T-cell (primary cell): ENCODE data around the gene KMT2B. TPM values are rescaled to one million over a fixed set of nuclear protein-coding genes. Genes with fewer than 3 reads are reported as not detected.

Source experiments
- ATAC-seq, 4 experiments: fragments of 200-7000 bp in 3 of 4; fragments of 150-1000 bp in 1 of 4; cut with Tn5 transposase; replicated peaks in 1 of 4; 1 replicate in 3 of 4; 2 replicates in 1 of 4; pipeline ENCODE4 v1.10.0; 2021; ENCODE audit warnings: moderate library complexity in 3 of 4, mild to moderate bottlenecking in 2 of 4, moderate number of reproducible peaks in 1 of 4
- CTCF ChIA-PET, 2 donors: fragments of 300-600 bp; sonication (Branson Sonifier 250); formaldehyde crosslinking; loops; one replicate each; lab custom pipeline; 2022; ENCODE audit warnings: antibody characterized with exemption in 2 of 2; lab: Charles Lee
- POLR2A ChIA-PET, 2 donors: fragments of 300-600 bp; sonication (Branson Sonifier 250); formaldehyde crosslinking; loops; one replicate each; lab custom pipeline; 2022; ENCODE audit warnings: antibody characterized with exemption in 2 of 2; lab: Charles Lee
- DNase-seq, 35 experiments: peaks; one replicate each; pipeline versions ENCODE4 v3.0.0 to v3.0.0-alpha.2; 2013 to 2023
- H3K27ac ChIP-seq: one replicate; pipeline ENCODE4 v1.5.1; 2013; ENCODE audit warnings: low read length
- H3K27me3 ChIP-seq, 2 experiments: replicated peaks in 1 of 2; 1 replicate in 1 of 2; 2 replicates in 1 of 2; pipeline versions ENCODE4 v1.6.1 to v1.7.0; 2013; ENCODE audit warnings: low read length in 1 of 2, mixed read lengths in 1 of 2; ENCODE audit not compliant: control insufficient read depth in 2 of 2, insufficient read depth in 2 of 2; ENCODE audit errors: extremely low read depth in 1 of 2
- H3K36me3 ChIP-seq, 2 donors: 1 replicate in 1 of 2; 2 replicates in 1 of 2; pipeline versions ENCODE4 v1.6.1 to v1.7.0; 2013; ENCODE audit warnings: low read length in 1 of 2; ENCODE audit not compliant: control insufficient read depth in 2 of 2, insufficient read depth in 1 of 2; ENCODE audit errors: extremely low read depth in 1 of 2
- H3K4me1 ChIP-seq, 2 experiments: 1 replicate in 1 of 2; 2 replicates in 1 of 2; pipeline versions ENCODE4 v1.6.1 to v1.7.0; 2013; ENCODE audit warnings: low read length in 2 of 2, mixed read lengths in 1 of 2; ENCODE audit not compliant: insufficient read depth in 2 of 2, control insufficient read depth in 1 of 2; ENCODE audit errors: extremely low read depth in 1 of 2
- H3K4me3 ChIP-seq, 2 donors: 1 replicate in 1 of 2; 2 replicates in 1 of 2; pipeline versions ENCODE4 v1.5.1 to v1.7.0; 2013; ENCODE audit warnings: mild to moderate bottlenecking in 2 of 2, low read length in 1 of 2, moderate library complexity in 1 of 2; ENCODE audit not compliant: control insufficient read depth in 1 of 2; ENCODE audit errors: extremely low read depth in 1 of 2
- H3K9me3 ChIP-seq: 2 replicates; pipeline ENCODE4 v1.7.0; 2013
- H3K27ac Mint-ChIP-seq, 2 donors: one replicate each; pipeline ENCODE4 v1.8.0; 2020 to 2021; ENCODE audit warnings: mild to moderate bottlenecking in 2 of 2, mixed read lengths in 2 of 2
- H3K27me3 Mint-ChIP-seq, 2 donors: one replicate each; pipeline ENCODE4 v1.8.0; 2021 to 2022; ENCODE audit warnings: mixed read lengths in 2 of 2
- H3K36me3 Mint-ChIP-seq: one replicate; pipeline ENCODE4 v1.8.0; 2021; ENCODE audit warnings: mixed read lengths
- H3K4me1 Mint-ChIP-seq, 3 donors: one replicate each; pipeline ENCODE4 v1.8.0; 2020 to 2022; ENCODE audit warnings: mixed read lengths in 3 of 3, mild to moderate bottlenecking in 1 of 3
- H3K4me3 Mint-ChIP-seq, 3 donors: one replicate each; pipeline ENCODE4 v1.8.0; 2020 to 2022; ENCODE audit warnings: mild to moderate bottlenecking in 3 of 3, mixed read lengths in 3 of 3, moderate library complexity in 3 of 3
- H3K9me3 Mint-ChIP-seq, 3 donors: one replicate each; pipeline ENCODE4 v1.8.0; 2020 to 2022; ENCODE audit warnings: mixed read lengths in 3 of 3
- WGBS: methylation state at CpG from one replicate; pipeline ENCODE4 v1.1.5; 2013; ENCODE audit warnings: missing lambda C conversion rate; ENCODE audit not compliant: insufficient coverage; 5-methylcytosine and 5-hydroxymethylcytosine counted together
- total RNA-seq, 35 experiments: library from RNA in 6 of 35; stranded (reverse) in 6 of 35; fragments of 120-200 nt in 1 of 35; gene quantifications; one replicate each; pipeline versions ENCODE4 v1.2.1 to v1.2.4 and lab custom pipeline; 2013 to 2026

The KMT2B gene
- total RNA-seq, 5 donors from 2014 or later (not counting 1 experiment from before 2014, with no cell fraction given) = 76.4 to 107 (median 92.5) TPM

DNA sequence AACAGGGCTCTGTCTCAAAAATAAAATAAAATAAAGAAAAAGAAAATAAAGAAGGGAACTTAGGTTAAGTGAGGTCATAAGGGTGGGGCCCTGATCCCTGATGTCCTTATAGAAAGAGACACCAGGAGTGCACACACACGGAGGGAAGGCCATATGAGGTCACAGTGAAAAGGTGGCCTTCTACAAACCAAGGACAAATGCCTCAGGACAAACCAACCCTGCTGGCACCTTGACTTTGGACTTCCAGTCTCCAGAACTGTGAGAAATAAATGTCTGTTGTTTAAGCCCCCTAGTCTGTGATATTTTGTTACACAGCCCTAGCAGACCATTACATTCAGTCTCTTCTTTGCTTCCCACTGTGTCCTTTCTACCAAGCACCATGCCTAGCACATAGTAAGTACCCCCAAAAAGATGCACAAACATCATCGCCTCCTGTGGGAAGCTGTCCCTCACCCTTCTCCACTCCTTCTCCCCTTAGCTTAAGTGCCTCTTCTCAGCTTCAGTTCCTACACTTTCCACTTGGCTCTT lies 21.8 kb upstream of the KMT2B start:
- no peaks in the 10 kb centered on the region for H3K4me1 Mint-ChIP-seq

DNA sequence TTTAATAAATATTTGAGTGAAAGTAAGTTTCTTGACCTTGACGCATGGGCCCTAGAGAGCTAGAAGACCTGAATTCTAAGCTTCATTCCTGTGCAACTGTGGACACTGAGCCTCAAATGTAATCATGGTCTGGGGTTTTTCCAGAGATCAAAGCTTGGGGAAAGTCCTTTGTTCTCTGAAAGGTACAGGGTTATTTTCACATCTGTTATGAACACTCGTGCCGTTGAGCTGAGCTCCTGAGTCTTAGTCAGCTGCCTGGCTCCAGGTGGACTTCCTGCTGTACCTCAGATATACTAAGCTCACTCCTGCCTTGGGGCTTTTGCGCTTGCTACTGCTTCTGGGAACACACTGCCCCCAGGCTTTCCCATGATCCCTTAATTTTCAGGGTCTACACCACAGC lies 21.0 kb upstream of the KMT2B start:
- Histone ChIP-seq H3K9me3 (no peaks in the 10 kb centered on the region), H3K36me3 (no peaks in the 10 kb centered on the region), H3K4me1 (peaks cover 0 to 4% of the 10 kb centered on the region in 2 experiments), H3K27me3 (no peaks in the 10 kb centered on the region), H3K4me3 (no peak overlapping the region), H3K27ac (no peak overlapping the region)
- 44% methylated on average over 4 of the region's 4 CpGs for whole genome bisulfite sequencing
- no peaks in the 10 kb centered on the region for H3K27me3 Mint-ChIP-seq
- no peak overlapping the region for H3K27ac Mint-ChIP-seq
- no peaks in the 10 kb centered on the region for H3K4me1 Mint-ChIP-seq
- H3K9me3 Mint-ChIP-seq = no peaks in the 10 kb centered on the region
- H3K36me3 Mint-ChIP-seq = no peaks in the 10 kb centered on the region
- ChIA-PET CTCF (interaction anchor here (0.6 to 1.4 kb wide), 4 partner anchors 11 to 1813 kb away, joined by 3 to 4 read pairs (median 4); partner anchors contain the start of gene LIN37 (in 1 of the 2)), POLR2A (no interaction called here)
- ATAC-seq (no peak), DNase-seq (no peak)
- H3K4me3 Mint-ChIP-seq = no peak overlapping the region

More for the DNA sequence above, 21.8 kb upstream of the KMT2B start:
- Histone ChIP-seq H3K27ac (no peak overlapping the region), H3K36me3 (no peaks in the 10 kb centered on the region), H3K9me3 (no peaks in the 10 kb centered on the region), H3K4me1 (no peaks in the 10 kb centered on the region), H3K27me3 (no peaks in the 10 kb centered on the region), H3K4me3 (no peak overlapping the region)
- DNase-seq (no peak), ATAC-seq (no peak)
- ChIA-PET CTCF (interaction anchor here in 1 of 2 donors (1.2 to 1.4 kb wide), 2 partner anchors 17 to 52 kb away, joined by 3 to 4 read pairs; partner anchors contain the start of gene LIN37), POLR2A (no interaction called here)
- Mint-ChIP-seq H3K36me3 (no peaks in the 10 kb centered on the region), H3K27me3 (no peaks in the 10 kb centered on the region), H3K9me3 (no peaks in the 10 kb centered on the region), H3K4me3 (no peak overlapping the region), H3K27ac (no peak overlapping the region)
- no CpG with 5 or more reads among the region's 2 CpGs for WGBS

DNA sequence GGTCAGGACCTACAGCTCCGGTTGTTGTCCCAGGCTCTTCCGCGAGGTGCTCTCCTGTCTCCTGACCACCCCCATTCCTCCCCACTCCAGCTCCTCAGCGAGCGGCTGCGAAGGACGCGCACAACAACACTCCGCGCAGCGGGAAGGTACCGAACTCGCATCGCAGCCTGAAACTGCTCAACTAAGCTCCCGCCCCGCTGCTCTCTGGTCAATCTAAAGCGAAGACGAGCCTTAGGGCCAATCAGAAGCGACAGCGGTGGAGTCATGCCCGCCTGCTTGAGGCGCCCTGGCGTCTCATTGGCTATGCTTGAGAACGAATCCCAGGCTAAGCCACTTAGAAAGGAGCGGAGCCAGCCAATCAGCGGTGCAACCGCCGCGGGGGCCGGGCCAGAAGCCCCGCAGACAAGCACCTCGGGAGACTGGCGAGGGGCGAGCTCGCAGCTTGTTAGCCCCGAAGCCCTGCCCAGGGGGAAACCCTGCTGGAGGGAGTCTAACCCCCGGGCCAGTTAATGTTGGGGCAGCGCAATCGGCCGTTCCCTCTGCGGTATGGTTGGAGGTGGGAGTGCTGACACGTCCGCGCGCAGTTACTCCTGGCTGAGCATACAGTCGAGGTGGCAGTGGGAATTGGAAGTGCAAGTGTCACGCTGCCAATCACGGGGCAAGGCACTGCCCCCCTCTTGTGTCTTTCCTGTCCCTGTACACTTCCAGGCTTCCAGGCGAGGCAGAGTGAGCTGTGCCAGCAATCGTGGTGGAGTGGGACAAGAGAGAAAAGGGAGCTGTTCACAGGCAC lies 15.4 kb upstream of the KMT2B start:
- DNase-seq (peak; percentile 77 to 97 (median 91)), ATAC-seq (peak; percentile 99 to 100 (median 100))
- Mint-ChIP-seq H3K27ac (peak overlapping the region; percentile 90 to 97), H3K4me3 (peak overlapping the region; percentile 85 to 97 (median 95)), H3K4me1 (peaks cover 4 to 6% (median 5%) of the 10 kb centered on the region in 3 donors), H3K9me3 (no peaks in the 10 kb centered on the region), H3K36me3 (no peaks in the 10 kb centered on the region), H3K27me3 (peaks cover 0 to 2% of the 10 kb centered on the region in 2 donors)
- Histone ChIP-seq H3K4me3 (peak overlapping the region; percentile 62 to 76), H3K27ac (peak overlapping the region; percentile 40), H3K36me3 (no peaks in the 10 kb centered on the region), H3K4me1 (peaks cover 0 to 16% of the 10 kb centered on the region in 2 experiments), H3K9me3 (no peaks in the 10 kb centered on the region), H3K27me3 (peaks cover 0 to 7% of the 10 kb centered on the region in 2 experiments)
- ChIA-PET CTCF (interaction anchor here in 1 of 2 donors (0.6 to 1.3 kb wide), 7 partner anchors 9 to 43 kb away, joined by 3 to 18 read pairs (median 4); partner anchors contain the start of genes PSENEN and U2AF1L4), POLR2A (no interaction called here)
- under 1% methylated on average over 47 of the region's 50 CpGs for WGBS

DNA sequence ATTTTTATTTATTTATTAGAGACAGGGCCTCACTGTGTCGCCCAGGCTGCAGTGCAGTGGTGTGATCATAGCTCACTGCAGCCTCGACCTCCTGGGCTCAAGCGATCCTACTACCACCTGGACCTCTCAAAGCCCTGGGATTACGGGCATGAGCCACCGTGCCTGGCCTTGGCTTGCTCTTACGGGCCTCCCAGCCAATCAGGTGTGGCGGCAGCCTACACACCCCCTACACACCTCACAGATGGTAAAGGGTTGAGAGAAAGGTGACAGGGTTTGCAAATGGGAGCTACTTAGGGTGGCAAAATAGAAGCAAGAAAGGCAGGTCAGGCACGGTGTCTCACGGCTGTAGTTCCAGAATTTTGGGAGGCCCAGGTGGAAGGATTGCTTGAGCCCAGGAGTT lies 14.5 kb upstream of the KMT2B start:
- peaks cover 4 to 6% (median 5%) of the 10 kb centered on the region in 3 donors for H3K4me1 Mint-ChIP-seq
- H3K4me1 ChIP-seq = peaks cover 0 to 16% of the 10 kb centered on the region in 2 experiments
- ATAC-seq = no peak
- H3K9me3 ChIP-seq = no peaks in the 10 kb centered on the region
- H3K27ac ChIP-seq = no peak overlapping the region
- H3K27me3 ChIP-seq = peaks cover 0 to 7% of the 10 kb centered on the region in 2 experiments
- no peak overlapping the region for H3K27ac Mint-ChIP-seq
- 72% methylated on average over 4 of the region's 9 CpGs for WGBS
- no peak for DNase-seq
- no peak overlapping the region for H3K4me3 ChIP-seq
- POLR2A ChIA-PET = no interaction called here
- peak overlapping the region in 2 of 3 donors; percentile 85 to 97 for H3K4me3 Mint-ChIP-seq
- H3K27me3 Mint-ChIP-seq = peaks cover 0 to 2% of the 10 kb centered on the region in 2 donors
- no peaks in the 10 kb centered on the region for H3K36me3 ChIP-seq
- CTCF ChIA-PET = interaction anchor here in 1 of 2 donors (0.6 to 1.3 kb wide), 2 partner anchors 11 to 33 kb away, joined by 4 read pairs; no protein-coding TSS in a partner anchor
- H3K36me3 Mint-ChIP-seq = no peaks in the 10 kb centered on the region
- H3K9me3 Mint-ChIP-seq = no peaks in the 10 kb centered on the region

DNA sequence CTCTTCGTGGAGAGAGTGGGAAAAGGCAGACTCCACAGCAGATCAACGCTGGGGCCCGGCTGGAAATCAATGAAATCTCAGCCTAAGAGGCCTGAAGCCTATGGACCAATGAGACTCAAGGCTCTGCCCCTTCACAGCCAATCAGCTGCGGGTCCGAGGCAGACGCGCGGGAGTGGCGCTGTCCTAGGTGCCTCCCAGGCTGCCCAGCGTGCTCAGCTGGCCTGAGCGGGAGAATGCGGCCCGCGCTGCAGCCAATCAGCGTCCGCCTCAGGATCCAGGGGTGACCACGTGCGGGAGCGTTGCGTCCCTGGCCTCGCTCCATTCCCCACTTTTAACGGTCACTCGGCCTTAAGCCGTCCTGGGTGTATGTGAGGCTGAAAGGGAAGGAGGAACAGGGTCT lies 13.6 kb upstream of the KMT2B start, which contains the start of gene ZBTB32:
TSS of gene ZBTB32 (plus strand) at position 341 of the 400 bp plus-strand sequence. CDS start 10,069 bp downstream, outside the sequence.
- peaks cover 0 to 7% of the 10 kb centered on the region in 2 experiments for H3K27me3 ChIP-seq
- H3K4me3 ChIP-seq = no peak within 1 kb of the TSS
- H3K4me1 Mint-ChIP-seq = peaks cover 4 to 6% (median 5%) of the 10 kb centered on the region in 3 donors
- WGBS = 56% methylated on average over 22 of the region's 24 CpGs
- ChIA-PET CTCF (no interaction called here), POLR2A (no interaction called here)
- H3K4me1 ChIP-seq = peaks cover 0 to 16% of the 10 kb centered on the region in 2 experiments
- no peaks in the 10 kb centered on the region for H3K36me3 ChIP-seq
- H3K4me3 Mint-ChIP-seq = no peak within 1 kb of the TSS
- DNase-seq (no peak), ATAC-seq (no peak)
- H3K9me3 Mint-ChIP-seq = no peaks in the 10 kb centered on the region
- H3K27ac Mint-ChIP-seq = no peak within 1 kb of the TSS
- H3K36me3 Mint-ChIP-seq = no peaks in the 10 kb centered on the region
- no peak within 1 kb of the TSS for H3K27ac ChIP-seq
- no peaks in the 10 kb centered on the region for H3K9me3 ChIP-seq
- H3K27me3 Mint-ChIP-seq = peaks cover 0 to 2% of the 10 kb centered on the region in 2 donors

DNA sequence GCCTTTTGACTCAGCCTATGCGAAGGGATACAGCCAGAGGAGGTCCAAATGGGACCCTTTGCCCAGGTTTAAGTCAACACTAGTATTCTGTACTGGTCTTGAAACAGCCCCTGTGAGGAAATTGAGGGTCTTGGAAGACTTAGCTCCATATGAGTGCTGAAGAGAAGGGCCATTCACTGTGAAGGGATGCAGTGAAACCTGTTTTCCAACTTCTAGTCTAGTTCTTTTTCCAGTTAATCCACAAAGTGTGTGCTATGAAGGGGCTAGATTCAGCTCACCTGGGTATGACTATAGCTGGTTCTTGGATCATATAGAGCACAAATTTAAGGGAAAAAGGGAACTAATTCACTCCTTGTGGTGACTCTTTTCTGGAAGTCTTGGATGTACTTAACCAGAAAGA lies 9.4 kb upstream of the KMT2B start:
- no peaks in the 10 kb centered on the region for H3K9me3 Mint-ChIP-seq
- Histone ChIP-seq H3K9me3 (no peaks in the 10 kb centered on the region), H3K4me3 (no peak overlapping the region), H3K36me3 (no peaks in the 10 kb centered on the region), H3K27ac (no peak overlapping the region), H3K27me3 (no peaks in the 10 kb centered on the region), H3K4me1 (peaks cover 5 to 33% of the 10 kb centered on the region in 2 experiments)
- CTCF ChIA-PET = interaction anchor here in 1 of 2 donors (0.5 to 0.7 kb wide), 2 partner anchors 16 to 488 kb away, joined by 3 read pairs; no protein-coding TSS in a partner anchor
- no peak overlapping the region for H3K4me3 Mint-ChIP-seq
- no peaks in the 10 kb centered on the region for H3K36me3 Mint-ChIP-seq
- 100% methylated on average over 1 of the region's 1 CpG for WGBS
- DNase-seq (no peak), ATAC-seq (no peak)
- POLR2A ChIA-PET = no interaction called here
- peaks cover 19 to 30% (median 29%) of the 10 kb centered on the region in 3 donors for H3K4me1 Mint-ChIP-seq
- no peaks in the 10 kb centered on the region for H3K27me3 Mint-ChIP-seq
- no peak overlapping the region for H3K27ac Mint-ChIP-seq
